Measurements from ENCODE around the gene IFT74.

The IFT74 gene

GRCh38 chr9:26975728-26976707 is 19.8 kb downstream of the IFT74 start:
- DNase-seq = no peak

- DNase-seq = no peak
Observed at GRCh38 chr9:26983340-26983739, 27.1 kb downstream of the IFT74 start.

- DNase-seq = no peak
Observed at GRCh38 chr9:26995810-26996209, 39.6 kb downstream of the IFT74 start.

- DNase-seq = no peak
Observed at GRCh38 chr9:27003426-27004077, 47.3 kb downstream of the IFT74 start.

- DNase-seq = no peak
Observed at GRCh38 chr9:27005491-27005890, 49.3 kb downstream of the IFT74 start, which contains the start of gene LRRC19. LRRC19 (minus strand) TSS chr9:27005672; CDS start chr9:26999694, 5,978 bp downstream.

- DNase-seq = no peak
Observed at GRCh38 chr9:27019589-27019988, 63.4 kb downstream of the IFT74 start.

- no peak for DNase-seq
Observed at GRCh38 chr9:27022920-27023319, 66.7 kb downstream of the IFT74 start.

- DNase-seq = no peak
Observed at GRCh38 chr9:27029186-27029585, 73.0 kb downstream of the IFT74 start.

GRCh38 chr9:27033815-27034403 is 77.7 kb downstream of the IFT74 start:
- no peak for DNase-seq

- DNase-seq = no peak
Observed at GRCh38 chr9:27037499-27037898, 81.3 kb downstream of the IFT74 start.

- DNase-seq = no peak
Observed at GRCh38 chr9:27041746-27042145, 85.5 kb downstream of the IFT74 start.

- DNase-seq = no peak
Observed at GRCh38 chr9:27042476-27042875, 86.3 kb downstream of the IFT74 start.

- no peak for DNase-seq
Observed at GRCh38 chr9:27043176-27043575, 87.0 kb downstream of the IFT74 start.

- DNase-seq = no peak
Observed at GRCh38 chr9:27047136-27047535, 90.9 kb downstream of the IFT74 start.

- no peak for DNase-seq
Observed at GRCh38 chr9:27053369-27054022, 97.3 kb downstream of the IFT74 start.

- no peak for DNase-seq
Observed at GRCh38 chr9:27054125-27054524, 97.9 kb downstream of the IFT74 start.

GRCh38 chr9:27054841-27055240 is 98.6 kb downstream of the IFT74 start:
- DNase-seq = no peak

GRCh38 chr9:27059412-27059811 is 103.2 kb downstream of the IFT74 start:
- no peak for DNase-seq

GRCh38 chr9:27059907-27060306 is 103.7 kb downstream of the IFT74 start:
- peak; percentile 23 for DNase-seq

- no peak for DNase-seq
Observed at GRCh38 chr9:27065288-27065687, 109.1 kb downstream of the IFT74 start.

GRCh38 chr9:27073841-27074728 is 117.9 kb downstream of the IFT74 start:
- no peak for DNase-seq

GRCh38 chr9:27078685-27079084 is 122.5 kb downstream of the IFT74 start:
- no peak for DNase-seq

Measured in GF-D8 (cell line).